Left ventricle myocardium inferior (tissue), 1 donor: ENCODE data around the gene MAPKAPK2. TPM values are rescaled to one million over a fixed set of nuclear protein-coding genes. Genes with fewer than 3 reads are reported as not detected.

ENCODE experiments used
- DNase-seq: peaks from one replicate; pipeline ENCODE4 v3.0.0-alpha.2; 2020
- H3K27ac ChIP-seq: fragments of 200-600 bp; replicated peaks from 2 replicates; pipeline ENCODE4 v1.8.0; 2021
- H3K27me3 ChIP-seq: fragments of 200-600 bp; 2 replicates; pipeline ENCODE4 v1.8.0; 2021; ENCODE audit warnings: low read depth
- H3K36me3 ChIP-seq: fragments of 200-600 bp; 2 replicates; pipeline ENCODE4 v1.8.0; 2021
- H3K4me1 ChIP-seq: fragments of 200-600 bp; 2 replicates; pipeline ENCODE4 v1.8.0; 2021
- H3K4me3 ChIP-seq: fragments of 200-600 bp; 2 replicates; pipeline ENCODE4 v1.8.0; 2021; ENCODE audit warnings: mild to moderate bottlenecking, moderate library complexity
- H3K9me3 ChIP-seq: fragments of 200-600 bp; replicated peaks from 2 replicates; pipeline ENCODE4 v1.8.0; 2021
- CTCF ChIP-seq: fragments of 200-600 bp; IDR thresholded peaks from 2 replicates; pipeline ENCODE4 v1.8.0; 2021; ENCODE audit warnings: antibody characterized with exemption, mild to moderate bottlenecking, borderline replicate concordance
- intact Hi-C: fragments of 100-400 bp; cut with micrococcal nuclease; formaldehyde crosslinking; loops from one replicate; pipeline ENCODE4 v1.11.0; 2022
- total RNA-seq: library from RNA; stranded (reverse); fragmentation: NEBNext Ultra II Directional; extraction: Animal tissue kit (Norgen Biotek cat#: 25700); gene quantifications from one replicate; pipeline ENCODE4 v1.2.1, GENCODE V29; 2021
- donor health status: DM: no; HTN: yes; CAD: no; lungs with severe emphysema.

Gene MAPKAPK2
- total RNA-seq, 1 donor from 2014 or later = 215 TPM

- intact Hi-C loops = no loop called here
- peak overlapping the region; percentile 96 for H3K27ac ChIP-seq
- no peak for TF ChIP-seq CTCF
These were observed 18.6 kb upstream of the MAPKAPK2 start for GRCh38 chr1:206666031-206666561.

GRCh38 chr1:206666954-206667665 is 17.6 kb upstream of the MAPKAPK2 start:
- Histone ChIP-seq H3K27me3 (no peaks in the 10 kb centered on the region), H3K9me3 (no peaks in the 10 kb centered on the region), H3K27ac (peak overlapping the region; percentile 96), H3K4me1 (peaks cover 65% of the 10 kb centered on the region), H3K4me3 (peak overlapping the region; percentile 63), H3K36me3 (no peaks in the 10 kb centered on the region)
- intact Hi-C loops = no loop called here
- DNase-seq = no peak
- no peak for TF ChIP-seq CTCF

More at GRCh38 chr1:206666031-206666561, 18.6 kb upstream of the MAPKAPK2 start:
- no peaks in the 10 kb centered on the region for H3K27me3 ChIP-seq
- H3K36me3 ChIP-seq = no peaks in the 10 kb centered on the region
- peak overlapping the region; percentile 63 for H3K4me3 ChIP-seq
- no peaks in the 10 kb centered on the region for H3K9me3 ChIP-seq
- no peak for DNase-seq
- peaks cover 64% of the 10 kb centered on the region for H3K4me1 ChIP-seq

GRCh38 chr1:206668351-206668750 is 16.4 kb upstream of the MAPKAPK2 start:
- intact Hi-C loops = no loop called here
- Histone ChIP-seq H3K27me3 (no peaks in the 10 kb centered on the region), H3K36me3 (no peaks in the 10 kb centered on the region), H3K27ac (peak overlapping the region; percentile 96), H3K4me3 (no peak overlapping the region), H3K9me3 (no peaks in the 10 kb centered on the region), H3K4me1 (peaks cover 65% of the 10 kb centered on the region)
- no peak for DNase-seq
- no peak for TF ChIP-seq CTCF

GRCh38 chr1:206668874-206669410 is 15.8 kb upstream of the MAPKAPK2 start:
- Histone ChIP-seq H3K36me3 (no peaks in the 10 kb centered on the region), H3K9me3 (no peaks in the 10 kb centered on the region), H3K4me3 (no peak overlapping the region), H3K27me3 (no peaks in the 10 kb centered on the region), H3K27ac (peak overlapping the region; percentile 96), H3K4me1 (peaks cover 65% of the 10 kb centered on the region)
- no peak for TF ChIP-seq CTCF
- DNase-seq = no peak
- intact Hi-C loops = no loop called here

- intact Hi-C loops = no loop called here
- H3K27ac ChIP-seq = peak overlapping the region; percentile 70
These were observed 12.6 kb upstream of the MAPKAPK2 start for GRCh38 chr1:206672011-206672688.

More at GRCh38 chr1:206672011-206672688, 12.6 kb upstream of the MAPKAPK2 start:
- Histone ChIP-seq H3K27me3 (no peaks in the 10 kb centered on the region), H3K36me3 (no peaks in the 10 kb centered on the region), H3K4me1 (peaks cover 78% of the 10 kb centered on the region), H3K9me3 (no peaks in the 10 kb centered on the region), H3K4me3 (no peak overlapping the region)
- no peak for DNase-seq
- no peak for TF ChIP-seq CTCF
